K562 (cell line): ENCODE data around the gene GPR153. TPM values are rescaled to one million over a fixed set of nuclear protein-coding genes. Genes with fewer than 3 reads are reported as not detected.
A peak's percentile ranks its signal among the peaks of the same experiment; 100 is the strongest.

Experiments used
- CHD1 ChIP-seq: fragments of 200-600 bp; sonication (generic); IDR thresholded peaks from one replicate; pipeline ENCODE4 v1.6.1; 2012; ENCODE audit warnings: mild to moderate bottlenecking, moderate library complexity, low read length, inconsistent platforms
- CREB1 ChIP-seq, 2 experiments: sonication (generic) in 1 of 2; formaldehyde crosslinking in 1 of 2; IDR thresholded peaks; 2 replicates each; pipeline versions ENCODE4 v1.6.1 to v1.8.0; 2012 to 2022; ENCODE audit warnings: inconsistent platforms in 1 of 2, mild to moderate bottlenecking in 1 of 2, missing genetic modification reagents in 1 of 2, moderate library complexity in 1 of 2
- EP400 ChIP-seq: fragments of 450-650 bp; IDR thresholded peaks from 2 replicates; pipeline ENCODE4 v1.6.1; 2017; ENCODE audit warnings: antibody characterized with exemption, mild to moderate bottlenecking, moderate library complexity
- SAFB ChIP-seq: fragments of 200-400 bp; formaldehyde crosslinking; IDR thresholded peaks from 2 replicates; pipeline ENCODE4 v1.6.1; 2017; ENCODE audit warnings: low read depth, low read length, borderline replicate concordance
- SP1 ChIP-seq: sonication (generic); formaldehyde crosslinking; IDR thresholded peaks from 2 replicates; pipeline ENCODE4 v1.8.1; 2022; ENCODE audit warnings: mild to moderate bottlenecking, missing genetic modification reagents
- polyA plus RNA-seq, 8 experiments: library from polyadenylated mRNA; depleted of rRNA in 4 of 8; stranded (reverse) in 5 of 8; unstranded in 3 of 8; fragments of >200 nt; fragmentation: Nextera tagmentation in 2 of 8; fragmentation: Illumina TruSeq in 1 of 8; extraction: Ambion mirVana in 2 of 8; extraction: Trizol in 1 of 8; gene quantifications; 2 replicates each; pipeline versions ENCODE4 v1.2.1 to v1.2.3, GENCODE V29; 2011 to 2014; ENCODE audit warnings: inconsistent platforms in 1 of 8, missing spikeins in 1 of 8
- total RNA-seq, 7 experiments: library from RNA; depleted of rRNA in 6 of 7; stranded (reverse); fragments of >200 nt in 6 of 7; fragmentation: Illumina TruSeq in 2 of 7; extraction: Trizol in 2 of 7; gene quantifications; 2 replicates each; pipeline versions ENCODE4 v1.2.1 to v1.2.3, GENCODE V29; 2011 to 2021; ENCODE audit warnings: low replicate concordance in 1 of 7
- TF ChIP-seq, protein P1 (sequence below), 2 experiments: fragments of 450-650 bp in 1 of 2; sonication (generic) in 1 of 2; formaldehyde crosslinking in 1 of 2; IDR thresholded peaks; 2 replicates each; pipeline versions ENCODE4 v1.7.1 to v1.9.0; 2016 to 2022; ENCODE audit warnings: inconsistent platforms in 1 of 2, mild to moderate bottlenecking in 1 of 2, missing genetic modification reagents in 1 of 2
- TF ChIP-seq, protein P2 (sequence below), 2 experiments: fragments of 450-650 bp in 1 of 2; sonication (generic) in 1 of 2; formaldehyde crosslinking in 1 of 2; IDR thresholded peaks in 1 of 2; conservative IDR thresholded peaks in 1 of 2; 2 replicates each; pipeline versions ENCODE4 v1.6.1 to v1.8.1; 2016 to 2023; ENCODE audit warnings: mild to moderate bottlenecking in 2 of 2, moderate library complexity in 2 of 2, inconsistent platforms in 1 of 2, missing genetic modification reagents in 1 of 2
- TF ChIP-seq, protein P3 (sequence below): fragments of 200-400 bp; formaldehyde crosslinking; IDR thresholded peaks from 2 replicates; pipeline ENCODE4 v1.6.1; 2017; ENCODE audit warnings: mild to moderate bottlenecking, low read depth, low read length, moderate library complexity
- TF ChIP-seq, protein P4 (sequence below): sonication (generic); formaldehyde crosslinking; IDR thresholded peaks from 2 replicates; pipeline ENCODE4 v1.8.1; 2023; ENCODE audit warnings: mild to moderate bottlenecking, missing genetic modification reagents

Gene GPR153
- total and polyA plus RNA-seq, 9 of the 15 experiments (the other 6 are each of a cell fraction or from before 2014, with no cell fraction given): 0.01 to 1.5 (median 0.51) TPM

DNA sequence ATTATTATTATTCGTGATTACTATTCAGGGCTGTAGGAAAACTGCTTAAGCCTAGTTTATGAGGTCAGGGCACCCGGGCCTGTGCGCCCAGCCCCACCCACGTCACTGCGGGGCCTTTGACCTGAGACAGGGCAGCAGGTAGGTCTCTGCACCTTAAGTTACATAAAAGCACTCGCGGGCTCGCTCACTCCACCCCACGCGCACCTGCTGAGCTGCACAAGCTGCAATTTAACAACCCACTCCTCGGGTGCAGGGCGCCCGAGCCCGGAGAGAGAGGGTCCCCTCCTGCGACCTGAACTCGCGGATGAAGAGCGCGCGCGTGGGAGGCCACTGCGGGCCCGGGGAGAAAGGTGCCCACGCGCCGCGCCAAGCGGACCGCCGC is 25.6 kb downstream of the GPR153 start (continued):
- TF ChIP-seq, protein P1, sequence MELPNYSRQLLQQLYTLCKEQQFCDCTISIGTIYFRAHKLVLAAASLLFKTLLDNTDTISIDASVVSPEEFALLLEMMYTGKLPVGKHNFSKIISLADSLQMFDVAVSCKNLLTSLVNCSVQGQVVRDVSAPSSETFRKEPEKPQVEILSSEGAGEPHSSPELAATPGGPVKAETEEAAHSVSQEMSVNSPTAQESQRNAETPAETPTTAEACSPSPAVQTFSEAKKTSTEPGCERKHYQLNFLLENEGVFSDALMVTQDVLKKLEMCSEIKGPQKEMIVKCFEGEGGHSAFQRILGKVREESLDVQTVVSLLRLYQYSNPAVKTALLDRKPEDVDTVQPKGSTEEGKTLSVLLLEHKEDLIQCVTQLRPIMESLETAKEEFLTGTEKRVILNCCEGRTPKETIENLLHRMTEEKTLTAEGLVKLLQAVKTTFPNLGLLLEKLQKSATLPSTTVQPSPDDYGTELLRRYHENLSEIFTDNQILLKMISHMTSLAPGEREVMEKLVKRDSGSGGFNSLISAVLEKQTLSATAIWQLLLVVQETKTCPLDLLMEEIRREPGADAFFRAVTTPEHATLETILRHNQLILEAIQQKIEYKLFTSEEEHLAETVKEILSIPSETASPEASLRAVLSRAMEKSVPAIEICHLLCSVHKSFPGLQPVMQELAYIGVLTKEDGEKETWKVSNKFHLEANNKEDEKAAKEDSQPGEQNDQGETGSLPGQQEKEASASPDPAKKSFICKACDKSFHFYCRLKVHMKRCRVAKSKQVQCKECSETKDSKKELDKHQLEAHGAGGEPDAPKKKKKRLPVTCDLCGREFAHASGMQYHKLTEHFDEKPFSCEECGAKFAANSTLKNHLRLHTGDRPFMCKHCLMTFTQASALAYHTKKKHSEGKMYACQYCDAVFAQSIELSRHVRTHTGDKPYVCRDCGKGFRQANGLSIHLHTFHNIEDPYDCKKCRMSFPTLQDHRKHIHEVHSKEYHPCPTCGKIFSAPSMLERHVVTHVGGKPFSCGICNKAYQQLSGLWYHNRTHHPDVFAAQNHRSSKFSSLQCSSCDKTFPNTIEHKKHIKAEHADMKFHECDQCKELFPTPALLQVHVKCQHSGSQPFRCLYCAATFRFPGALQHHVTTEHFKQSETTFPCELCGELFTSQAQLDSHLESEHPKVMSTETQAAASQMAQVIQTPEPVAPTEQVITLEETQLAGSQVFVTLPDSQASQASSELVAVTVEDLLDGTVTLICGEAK (IDR thresholded peaks at IDR 0.05): peak; percentile 44
- TF ChIP-seq, protein P1 (CRISPR knock-in tag; IDR thresholded peaks at IDR 0.05): no peak
- TF ChIP-seq, protein P2, sequence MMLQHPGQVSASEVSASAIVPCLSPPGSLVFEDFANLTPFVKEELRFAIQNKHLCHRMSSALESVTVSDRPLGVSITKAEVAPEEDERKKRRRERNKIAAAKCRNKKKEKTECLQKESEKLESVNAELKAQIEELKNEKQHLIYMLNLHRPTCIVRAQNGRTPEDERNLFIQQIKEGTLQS (IDR thresholded peaks at IDR 0.05): no peak
- TF ChIP-seq, protein P2 (CRISPR knock-in tag; conservative IDR thresholded peaks at IDR 0.05): peak; percentile 61; the same call in 1 of the 2 replicates
- TF ChIP-seq CHD1: peak; percentile 69
- TF ChIP-seq CREB1 (IDR thresholded peaks at IDR 0.05): no peak
- peak; percentile 52; the same call in 1 of the 2 replicates for TF ChIP-seq CREB1 (CRISPR knock-in tag; IDR thresholded peaks at IDR 0.05)
- TF ChIP-seq SAFB: peak; percentile 55; the same call in 1 of the 2 replicates
- TF ChIP-seq, protein P3, sequence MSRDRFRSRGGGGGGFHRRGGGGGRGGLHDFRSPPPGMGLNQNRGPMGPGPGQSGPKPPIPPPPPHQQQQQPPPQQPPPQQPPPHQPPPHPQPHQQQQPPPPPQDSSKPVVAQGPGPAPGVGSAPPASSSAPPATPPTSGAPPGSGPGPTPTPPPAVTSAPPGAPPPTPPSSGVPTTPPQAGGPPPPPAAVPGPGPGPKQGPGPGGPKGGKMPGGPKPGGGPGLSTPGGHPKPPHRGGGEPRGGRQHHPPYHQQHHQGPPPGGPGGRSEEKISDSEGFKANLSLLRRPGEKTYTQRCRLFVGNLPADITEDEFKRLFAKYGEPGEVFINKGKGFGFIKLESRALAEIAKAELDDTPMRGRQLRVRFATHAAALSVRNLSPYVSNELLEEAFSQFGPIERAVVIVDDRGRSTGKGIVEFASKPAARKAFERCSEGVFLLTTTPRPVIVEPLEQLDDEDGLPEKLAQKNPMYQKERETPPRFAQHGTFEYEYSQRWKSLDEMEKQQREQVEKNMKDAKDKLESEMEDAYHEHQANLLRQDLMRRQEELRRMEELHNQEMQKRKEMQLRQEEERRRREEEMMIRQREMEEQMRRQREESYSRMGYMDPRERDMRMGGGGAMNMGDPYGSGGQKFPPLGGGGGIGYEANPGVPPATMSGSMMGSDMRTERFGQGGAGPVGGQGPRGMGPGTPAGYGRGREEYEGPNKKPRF: no peak
- TF ChIP-seq, protein P4, sequence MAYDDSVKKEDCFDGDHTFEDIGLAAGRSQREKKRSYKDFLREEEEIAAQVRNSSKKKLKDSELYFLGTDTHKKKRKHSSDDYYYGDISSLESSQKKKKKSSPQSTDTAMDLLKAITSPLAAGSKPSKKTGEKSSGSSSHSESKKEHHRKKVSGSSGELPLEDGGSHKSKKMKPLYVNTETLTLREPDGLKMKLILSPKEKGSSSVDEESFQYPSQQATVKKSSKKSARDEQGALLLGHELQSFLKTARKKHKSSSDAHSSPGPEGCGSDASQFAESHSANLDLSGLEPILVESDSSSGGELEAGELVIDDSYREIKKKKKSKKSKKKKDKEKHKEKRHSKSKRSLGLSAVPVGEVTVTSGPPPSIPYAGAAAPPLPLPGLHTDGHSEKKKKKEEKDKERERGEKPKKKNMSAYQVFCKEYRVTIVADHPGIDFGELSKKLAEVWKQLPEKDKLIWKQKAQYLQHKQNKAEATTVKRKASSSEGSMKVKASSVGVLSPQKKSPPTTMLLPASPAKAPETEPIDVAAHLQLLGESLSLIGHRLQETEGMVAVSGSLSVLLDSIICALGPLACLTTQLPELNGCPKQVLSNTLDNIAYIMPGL: peak; percentile 39; the same call in 1 of the 2 replicates
- peak; percentile 41; the same call in 1 of the 2 replicates for TF ChIP-seq EP400
- TF ChIP-seq SP1 (CRISPR knock-in tag): peak; percentile 37; the same call in 1 of the 2 replicates
